Choroid plexus epithelial cell (primary cell): ENCODE results near the gene CDH4.

ENCODE experiments used
- DNase-seq: peaks from one replicate; pipeline ENCODE4 v3.0.0-alpha.2; 2010; ENCODE audit warnings: low read depth
- H3K4me3 ChIP-seq: 2 replicates; pipeline ENCODE4 v1.5.1; 2011; ENCODE audit warnings: low read depth, mild to moderate bottlenecking, control low read depth, low read length, moderate library complexity
- TF ChIP-seq, protein P1 (sequence below): conservative IDR thresholded peaks from 2 replicates; pipeline ENCODE4 v1.5.1; 2011; ENCODE audit warnings: low read depth, mild to moderate bottlenecking, control low read depth, inconsistent platforms, low read length, moderate library complexity

The CDH4 gene

DNA sequence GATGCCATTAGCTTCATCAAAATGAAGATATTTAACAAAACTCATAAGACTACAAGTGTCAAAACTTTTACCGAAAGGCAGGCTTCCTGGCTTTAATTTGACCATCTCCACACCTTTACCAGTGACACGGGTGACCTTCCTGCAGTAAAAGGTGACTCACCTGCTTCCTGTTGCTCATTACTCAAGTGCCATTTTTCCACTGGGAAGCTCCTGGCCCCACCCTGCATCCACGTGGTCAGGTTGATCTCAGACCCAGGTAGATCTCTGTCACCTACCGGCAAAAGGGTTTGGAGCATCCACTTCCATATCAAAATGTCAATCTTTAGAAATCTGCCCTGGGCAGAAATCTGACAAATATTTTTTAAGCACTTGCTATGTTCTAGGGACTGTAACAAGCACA, 31.9 kb upstream of the CDH4 start:
- TF ChIP-seq, protein P1, sequence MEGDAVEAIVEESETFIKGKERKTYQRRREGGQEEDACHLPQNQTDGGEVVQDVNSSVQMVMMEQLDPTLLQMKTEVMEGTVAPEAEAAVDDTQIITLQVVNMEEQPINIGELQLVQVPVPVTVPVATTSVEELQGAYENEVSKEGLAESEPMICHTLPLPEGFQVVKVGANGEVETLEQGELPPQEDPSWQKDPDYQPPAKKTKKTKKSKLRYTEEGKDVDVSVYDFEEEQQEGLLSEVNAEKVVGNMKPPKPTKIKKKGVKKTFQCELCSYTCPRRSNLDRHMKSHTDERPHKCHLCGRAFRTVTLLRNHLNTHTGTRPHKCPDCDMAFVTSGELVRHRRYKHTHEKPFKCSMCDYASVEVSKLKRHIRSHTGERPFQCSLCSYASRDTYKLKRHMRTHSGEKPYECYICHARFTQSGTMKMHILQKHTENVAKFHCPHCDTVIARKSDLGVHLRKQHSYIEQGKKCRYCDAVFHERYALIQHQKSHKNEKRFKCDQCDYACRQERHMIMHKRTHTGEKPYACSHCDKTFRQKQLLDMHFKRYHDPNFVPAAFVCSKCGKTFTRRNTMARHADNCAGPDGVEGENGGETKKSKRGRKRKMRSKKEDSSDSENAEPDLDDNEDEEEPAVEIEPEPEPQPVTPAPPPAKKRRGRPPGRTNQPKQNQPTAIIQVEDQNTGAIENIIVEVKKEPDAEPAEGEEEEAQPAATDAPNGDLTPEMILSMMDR: no peak
- DNase-seq: no peak
- no peak overlapping the region for H3K4me3 ChIP-seq

DNA sequence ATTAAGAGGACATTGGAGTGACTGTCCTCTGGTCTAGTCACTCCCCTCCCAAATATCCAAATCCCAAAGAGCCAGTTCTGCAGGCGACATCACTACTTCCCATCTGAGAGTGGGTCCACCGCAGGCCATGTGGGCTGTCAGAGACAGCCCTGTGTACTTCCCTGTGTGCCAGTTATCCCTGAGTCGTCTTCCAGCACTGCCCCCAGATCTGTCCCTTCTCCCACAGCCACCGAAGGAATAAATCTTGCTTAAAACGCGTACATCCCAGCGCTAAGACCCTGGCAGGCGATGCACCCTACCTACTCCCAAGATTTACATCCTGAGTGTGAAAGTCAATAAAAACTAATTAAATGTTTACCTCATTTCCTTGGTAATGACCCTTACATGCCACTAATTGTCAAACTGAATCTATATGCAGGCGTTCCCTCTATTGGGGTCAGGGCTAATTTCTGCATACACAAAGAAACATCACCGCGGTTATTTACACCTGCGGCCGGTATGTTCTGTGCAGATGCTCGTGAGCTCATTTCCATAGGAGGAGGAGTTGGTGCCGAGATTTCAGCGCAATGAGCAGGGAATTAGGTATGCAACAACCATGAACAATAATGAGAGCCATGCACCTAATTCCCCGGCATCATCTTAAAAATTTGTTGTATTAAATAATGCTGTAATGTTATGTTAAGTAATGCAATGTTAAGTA, 31.3 kb upstream of the CDH4 start:
- DNase-seq: no peak
- TF ChIP-seq, protein P1: no peak
- no peak overlapping the region for H3K4me3 ChIP-seq

DNA sequence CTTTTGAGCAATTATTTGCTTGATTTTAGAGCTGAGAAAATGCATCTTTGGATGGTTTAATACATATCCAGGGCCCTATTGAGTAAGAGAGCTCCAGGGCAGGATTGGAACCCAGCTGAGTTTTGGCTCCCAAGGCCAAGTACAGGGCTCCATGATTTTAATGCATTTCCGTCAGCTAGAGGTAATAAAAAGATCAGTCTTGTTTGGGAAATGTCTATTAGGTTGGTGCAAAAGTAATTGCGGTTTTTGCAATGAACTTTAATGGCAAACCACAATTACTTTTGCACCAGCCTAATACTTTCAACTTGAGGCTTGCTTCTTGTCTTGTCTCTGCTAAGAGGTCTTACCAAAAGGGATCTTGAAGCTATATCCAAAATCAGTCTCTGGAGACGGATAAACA, 29.4 kb upstream of the CDH4 start:
- H3K4me3 ChIP-seq: no peak overlapping the region
- TF ChIP-seq, protein P1: no peak
- no peak for DNase-seq

DNA sequence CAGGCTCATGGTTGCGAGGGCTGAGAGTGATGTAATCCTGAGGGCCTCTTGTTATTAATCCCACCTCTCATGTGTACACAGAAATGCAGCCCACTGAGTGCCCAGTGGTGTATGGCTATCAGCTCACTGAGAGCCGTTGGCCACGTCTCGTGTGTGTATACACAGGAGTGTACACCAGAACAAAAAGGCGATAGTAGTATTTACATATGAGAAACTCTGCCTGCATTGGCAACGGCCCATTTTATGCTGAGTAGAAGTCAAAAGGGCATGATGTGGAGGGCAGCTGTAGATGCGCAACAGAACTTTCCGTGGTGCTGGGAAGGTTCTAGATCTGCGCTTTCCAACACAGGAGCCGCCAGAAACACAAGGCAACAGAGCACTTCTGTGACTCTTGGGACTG, 28.9 kb upstream of the CDH4 start:
- TF ChIP-seq, protein P1: no peak
- no peak for DNase-seq
- no peak overlapping the region for H3K4me3 ChIP-seq

DNA sequence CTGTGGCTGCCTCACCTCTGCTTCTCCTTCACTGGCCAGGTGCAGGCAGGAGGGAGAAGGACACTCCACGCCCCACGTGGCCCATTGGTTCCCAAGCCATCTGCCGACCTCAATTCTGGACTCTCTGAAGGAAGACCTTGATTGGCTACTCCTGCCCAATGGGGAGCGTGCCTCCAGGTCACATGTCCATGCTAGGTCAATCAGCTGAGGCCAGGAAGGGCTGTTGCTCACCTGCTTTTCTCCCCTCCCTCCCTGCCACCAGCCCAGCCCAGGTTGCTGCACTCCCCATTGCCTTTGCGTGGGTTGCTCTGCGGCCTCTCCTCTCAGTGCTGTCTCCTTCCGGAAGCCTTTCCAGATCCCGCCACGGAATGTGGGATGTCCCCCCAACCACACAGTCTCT, 21.9 kb upstream of the CDH4 start:
- no peak overlapping the region for H3K4me3 ChIP-seq
- DNase-seq: no peak
- TF ChIP-seq, protein P1: no peak

DNA sequence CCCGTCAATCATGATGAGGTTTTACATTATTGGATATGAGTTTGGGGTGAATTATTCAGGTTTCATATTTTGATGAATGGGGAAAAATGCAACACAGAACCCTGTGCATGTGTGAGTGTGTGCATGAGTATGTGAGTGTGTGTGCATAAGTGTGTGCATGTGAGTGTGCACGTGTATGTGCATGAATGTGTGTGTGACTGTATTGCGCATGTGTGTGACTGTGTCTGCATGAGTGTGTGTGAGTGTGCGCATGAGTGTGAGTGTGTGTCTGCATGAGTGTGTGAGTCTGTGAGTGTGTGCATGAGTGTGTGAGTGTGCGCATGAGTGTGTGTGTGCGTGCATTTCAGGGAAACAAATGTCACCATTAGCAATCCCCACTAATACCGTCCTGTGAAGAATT, 18.5 kb upstream of the CDH4 start:
- DNase-seq: no peak
- TF ChIP-seq, protein P1: no peak
- no peak overlapping the region for H3K4me3 ChIP-seq

DNA sequence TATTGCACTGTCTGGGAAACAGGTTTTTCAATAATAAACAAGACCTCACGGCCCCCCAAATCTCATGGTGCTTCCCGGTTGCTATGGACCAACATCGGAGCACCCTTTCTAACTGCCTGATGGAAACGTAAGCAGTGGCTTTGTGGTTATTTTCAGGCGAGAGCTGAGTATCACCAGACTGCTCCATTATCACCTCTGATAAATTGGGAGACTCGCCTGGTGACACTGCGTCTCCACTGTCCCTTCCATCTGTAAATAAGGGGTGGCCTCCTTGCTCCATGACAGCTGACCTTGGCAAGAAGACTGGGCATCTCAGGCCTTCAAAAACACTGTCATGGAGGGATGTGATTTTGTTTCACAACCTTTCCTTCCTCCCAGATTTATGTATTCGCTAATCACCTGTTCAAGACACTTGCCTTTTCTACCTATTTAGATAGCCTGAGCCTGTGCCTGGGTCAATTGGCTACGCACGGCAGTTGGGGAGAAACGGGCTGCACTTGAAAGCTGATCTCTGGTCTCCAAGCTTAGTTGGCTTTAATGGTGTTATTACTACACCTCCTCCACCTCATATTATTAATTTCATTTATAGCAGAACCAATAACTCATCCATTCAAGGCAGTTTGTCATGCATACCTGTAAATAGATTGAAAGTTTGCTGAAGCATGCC, 17.7 kb upstream of the CDH4 start:
- no peak overlapping the region for H3K4me3 ChIP-seq
- TF ChIP-seq, protein P1: no peak
- no peak for DNase-seq
